A673 (cell line): ENCODE measurements around the gene CARMIL1.

Experiments used
- CTCF ChIP-seq: fragments of 300-800, 200-600 bp; sonication (generic); conservative IDR thresholded peaks from 2 replicates; pipeline ENCODE4 v1.5.1; 2017; ENCODE audit warnings: low read depth, mild to moderate bottlenecking, antibody characterized with exemption, low read length, moderate library complexity, mixed read lengths
- EZH2 ChIP-seq: fragments of 200-600 bp; sonication (generic); IDR thresholded peaks from 2 replicates; pipeline ENCODE4 v1.6.1; 2017; ENCODE audit warnings: borderline replicate concordance, low read depth, mild to moderate bottlenecking, mixed read lengths, antibody characterized with exemption, low read length; ENCODE audit not compliant: poor library complexity, severe bottlenecking

DNA sequence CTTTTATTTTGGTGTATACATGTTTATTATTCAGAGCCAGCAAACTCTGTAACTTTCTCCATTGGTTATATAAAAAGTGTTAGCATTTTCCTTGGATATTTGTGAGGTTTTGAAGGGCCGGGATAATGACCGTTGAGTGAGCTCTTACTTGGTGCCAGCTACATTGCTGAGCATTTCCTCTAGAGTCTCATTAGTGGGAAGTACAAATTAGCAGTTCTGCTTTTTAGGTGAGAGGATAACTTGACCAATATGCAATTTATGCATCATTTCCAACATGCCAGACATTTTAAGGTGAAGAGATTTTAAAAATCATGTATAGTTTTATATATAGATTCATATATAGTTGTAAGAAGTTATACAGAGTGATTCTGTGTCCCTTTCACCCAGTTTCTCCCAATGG is 84.3 kb downstream of the CARMIL1 start:
- no peak for TF ChIP-seq CTCF
- TF ChIP-seq EZH2, result no peak
